Measurements from ENCODE around the gene CPLX4.

The CPLX4 gene

DNA sequence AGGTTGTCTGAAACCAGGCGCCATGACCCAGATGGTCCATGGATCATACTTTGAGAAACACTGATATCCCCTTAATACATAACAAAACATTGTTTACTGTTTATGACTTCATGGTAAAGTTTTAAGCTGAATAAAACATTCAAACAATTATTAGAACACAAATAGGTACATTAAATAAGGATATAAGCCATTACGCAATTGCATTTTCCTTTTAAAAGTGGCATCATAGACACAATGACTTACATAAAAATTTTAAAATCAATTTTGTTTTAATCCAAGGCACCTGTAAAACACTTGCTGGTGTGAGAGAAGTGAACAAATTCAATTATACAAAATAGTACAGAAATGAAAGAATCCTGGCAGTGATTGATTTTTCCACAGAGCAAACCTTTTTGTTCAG is 10.2 kb upstream of the CPLX4 start:
- Mint-ChIP-seq H3K36me3 (ENCODE audit: low read depth) (peaks cover 68% of the 10 kb centered on the region), H3K4me3 (no peak overlapping the region), H3K9me3 (no peaks in the 10 kb centered on the region), H3K27ac (no peak overlapping the region), H3K4me1 (ENCODE audit: low read depth) (no peaks in the 10 kb centered on the region), H3K27me3 (no peaks in the 10 kb centered on the region)

DNA sequence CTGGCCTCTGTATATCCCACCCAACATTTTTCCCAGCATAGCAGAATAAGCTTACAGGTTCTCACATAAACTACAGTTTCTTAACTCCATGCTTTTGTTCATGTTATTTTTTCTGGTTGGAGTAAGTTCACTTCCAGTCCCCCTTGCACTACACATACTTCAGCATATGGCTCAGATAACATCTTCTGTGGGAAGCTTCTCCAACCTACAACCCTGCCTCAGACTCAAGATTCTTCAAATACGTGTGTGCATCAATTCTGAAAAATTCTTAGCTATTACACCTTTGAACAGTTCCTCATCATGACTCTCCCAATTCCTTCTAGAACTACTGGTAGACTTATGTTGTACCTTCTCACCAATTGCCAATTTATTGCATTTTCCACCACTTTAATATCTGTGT is 7.5 kb upstream of the CPLX4 start:
- peaks cover 1% of the 10 kb centered on the region for H3K27me3 Mint-ChIP-seq
- peaks cover 44% of the 10 kb centered on the region for H3K36me3 Mint-ChIP-seq (ENCODE audit: low read depth)
- no peak overlapping the region for H3K4me3 Mint-ChIP-seq
- no peaks in the 10 kb centered on the region for H3K4me1 Mint-ChIP-seq (ENCODE audit: low read depth)
- H3K9me3 Mint-ChIP-seq = no peaks in the 10 kb centered on the region
- no peak overlapping the region for H3K27ac Mint-ChIP-seq

DNA sequence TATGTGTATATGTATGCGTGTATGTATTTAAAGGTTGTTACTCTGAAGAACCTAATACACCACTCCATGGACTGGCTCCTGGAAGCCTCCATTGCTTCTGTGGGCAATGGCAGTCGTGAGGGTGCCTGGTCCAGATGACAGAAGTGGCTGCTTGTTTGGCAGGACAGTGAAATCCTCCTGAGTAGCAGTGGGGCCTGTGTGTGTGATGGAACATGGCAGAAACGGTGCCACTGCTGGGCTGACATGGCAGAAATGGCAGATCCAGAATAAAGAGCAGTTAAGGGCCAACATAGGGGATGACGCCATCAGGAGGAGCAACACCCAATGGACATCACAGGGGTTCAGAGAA is 6.1 kb upstream of the CPLX4 start:
- Mint-ChIP-seq H3K4me3 (no peak overlapping the region), H3K27ac (no peak overlapping the region), H3K27me3 (peaks cover 12% of the 10 kb centered on the region), H3K9me3 (no peaks in the 10 kb centered on the region), H3K4me1 (ENCODE audit: low read depth) (no peaks in the 10 kb centered on the region), H3K36me3 (ENCODE audit: low read depth) (peaks cover 38% of the 10 kb centered on the region)

DNA sequence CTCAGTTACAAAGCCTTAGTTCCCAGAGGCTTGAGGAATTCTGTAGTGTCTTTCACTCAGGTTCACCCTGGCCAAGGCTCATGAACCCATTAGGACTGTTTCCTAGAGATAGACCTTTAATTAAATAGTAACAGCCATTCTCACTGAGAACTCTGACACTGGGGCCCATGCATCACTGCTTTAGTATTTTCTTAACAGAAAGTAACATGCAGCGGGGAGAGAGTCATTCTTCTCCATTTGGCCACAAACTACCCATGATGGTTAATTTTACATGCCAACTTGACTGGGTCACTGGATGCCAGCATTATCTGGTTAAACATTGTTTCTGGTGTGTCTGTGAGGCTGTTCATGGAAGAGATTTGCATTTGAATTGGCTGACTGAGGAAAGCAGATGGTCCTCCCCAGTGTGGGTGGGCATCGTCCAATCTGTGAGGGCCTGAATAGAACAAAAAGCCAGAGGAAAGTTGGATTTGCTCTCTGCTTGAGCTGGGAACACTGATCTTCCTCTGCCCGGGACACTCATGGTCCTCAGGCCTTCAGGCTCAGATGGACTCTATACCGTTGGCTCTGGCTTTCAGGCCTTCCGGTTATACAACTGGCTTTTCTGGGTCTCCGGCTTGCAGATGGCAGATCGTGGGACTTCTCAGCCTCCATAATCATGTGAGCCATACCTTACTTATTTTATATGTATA is 5.6 kb upstream of the CPLX4 start:
- Mint-ChIP-seq H3K27ac (no peak overlapping the region), H3K4me1 (ENCODE audit: low read depth) (no peaks in the 10 kb centered on the region), H3K9me3 (no peaks in the 10 kb centered on the region), H3K36me3 (ENCODE audit: low read depth) (peaks cover 33% of the 10 kb centered on the region), H3K27me3 (peaks cover 12% of the 10 kb centered on the region), H3K4me3 (no peak overlapping the region)

DNA sequence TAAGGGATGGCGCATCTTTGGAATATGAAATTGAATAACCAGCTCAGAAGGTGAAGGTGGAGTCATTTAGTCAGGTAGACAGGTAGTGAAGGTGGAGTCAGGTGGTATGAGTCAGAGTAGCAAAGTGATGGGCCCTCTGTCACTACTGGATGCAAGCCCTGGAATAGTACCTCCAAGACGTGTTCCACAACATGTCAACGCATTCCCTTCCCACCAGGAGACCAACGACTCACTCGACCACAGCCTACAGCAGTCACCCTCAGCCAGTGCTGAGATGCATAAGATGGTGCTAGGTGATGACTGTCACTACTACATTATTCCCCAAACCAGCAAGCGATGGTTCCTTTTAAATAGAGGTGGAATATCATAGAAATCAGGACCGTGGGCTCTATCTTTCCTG is 6.8 kb downstream of the CPLX4 start:
- H3K4me1 Mint-ChIP-seq (ENCODE audit: low read depth) = no peaks in the 10 kb centered on the region
- peaks cover 43% of the 10 kb centered on the region for H3K27me3 Mint-ChIP-seq

DNA sequence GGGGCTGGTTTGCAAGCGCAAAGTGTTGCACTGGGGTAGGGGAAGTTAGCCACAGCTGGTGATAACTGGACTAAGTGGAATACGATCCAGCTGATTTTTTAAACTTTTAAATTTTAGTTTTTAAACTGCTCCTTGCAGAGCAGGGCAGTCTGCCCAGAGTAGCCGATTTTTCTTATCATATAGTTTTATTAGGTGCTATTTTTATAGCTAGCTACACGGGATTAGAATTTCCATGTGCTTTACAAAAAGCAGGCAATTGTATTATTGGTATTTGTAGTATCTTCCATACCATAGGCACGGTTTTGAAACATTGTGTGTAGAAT is 9.6 kb downstream of the CPLX4 start:
- Mint-ChIP-seq H3K36me3 (ENCODE audit: low read depth) (no peaks in the 10 kb centered on the region), H3K27me3 (peaks cover 51% of the 10 kb centered on the region), H3K4me3 (no peak overlapping the region), H3K9me3 (no peaks in the 10 kb centered on the region), H3K4me1 (ENCODE audit: low read depth) (no peaks in the 10 kb centered on the region), H3K27ac (no peak overlapping the region)

More for the DNA sequence above, 6.8 kb downstream of the CPLX4 start:
- H3K27ac Mint-ChIP-seq = no peak overlapping the region
- H3K9me3 Mint-ChIP-seq = no peaks in the 10 kb centered on the region
- no peak overlapping the region for H3K4me3 Mint-ChIP-seq
- no peaks in the 10 kb centered on the region for H3K36me3 Mint-ChIP-seq (ENCODE audit: low read depth)

DNA sequence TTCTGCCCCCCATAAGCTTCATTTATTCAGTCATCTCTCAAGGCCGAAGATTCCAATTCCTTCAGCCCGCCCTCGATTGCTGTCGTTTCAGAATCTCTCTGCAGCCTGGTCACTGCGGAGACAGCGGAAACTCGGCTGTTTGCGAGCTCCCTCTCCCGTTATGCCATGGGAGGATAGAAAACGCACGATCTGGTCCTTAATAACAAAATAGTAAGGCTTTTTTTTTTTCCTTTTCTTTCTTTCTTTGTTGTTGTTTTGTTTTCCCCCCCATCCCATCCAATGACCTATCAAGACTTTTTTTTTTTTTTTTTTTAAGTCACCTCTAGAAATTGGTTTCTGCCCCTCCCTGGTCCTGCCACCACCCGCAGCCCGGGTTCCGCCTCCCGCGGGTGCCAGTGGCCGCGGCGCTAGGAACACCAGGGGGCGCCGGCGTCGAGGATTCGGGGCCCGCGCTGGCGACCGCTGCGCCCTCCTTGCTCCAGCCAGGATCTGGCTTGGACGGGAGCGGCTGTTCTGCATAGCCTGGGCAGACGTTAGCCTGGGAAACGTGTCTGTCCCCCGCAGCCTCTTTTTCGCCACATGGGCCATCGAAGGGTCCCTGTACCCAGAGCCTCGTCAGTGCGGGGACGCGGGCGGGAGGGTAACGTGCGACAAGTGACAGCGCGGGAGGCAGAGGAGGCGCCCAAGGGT is 10.1 kb downstream of the CPLX4 start:
- H3K4me3 Mint-ChIP-seq = peak overlapping the region; percentile 33
- no peaks in the 10 kb centered on the region for H3K9me3 Mint-ChIP-seq
- H3K27me3 Mint-ChIP-seq = peaks cover 51% of the 10 kb centered on the region
- H3K4me1 Mint-ChIP-seq (ENCODE audit: low read depth) = no peaks in the 10 kb centered on the region
- H3K36me3 Mint-ChIP-seq (ENCODE audit: low read depth) = no peaks in the 10 kb centered on the region
- no peak overlapping the region for H3K27ac Mint-ChIP-seq

DNA sequence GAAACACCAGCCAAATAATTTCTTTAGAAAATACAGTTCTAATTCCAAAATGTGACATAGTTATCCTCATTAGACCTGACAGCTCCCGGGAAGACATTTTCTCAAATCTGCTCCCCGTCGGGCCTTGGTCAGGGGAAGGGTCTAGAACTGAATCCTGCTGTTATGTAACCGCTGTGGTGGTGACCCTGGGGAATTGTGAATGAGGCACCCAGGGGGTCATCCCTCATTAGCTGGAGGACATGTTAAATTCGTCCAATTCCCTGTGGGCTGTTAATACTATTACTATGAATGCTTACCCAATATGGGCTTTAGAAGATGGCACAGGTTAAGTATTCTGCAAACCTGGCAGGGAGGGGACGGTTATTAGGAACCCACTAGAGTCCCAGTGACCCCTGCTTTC is 11.8 kb downstream of the CPLX4 start:
- H3K4me1 Mint-ChIP-seq (ENCODE audit: low read depth) = no peaks in the 10 kb centered on the region

DNA sequence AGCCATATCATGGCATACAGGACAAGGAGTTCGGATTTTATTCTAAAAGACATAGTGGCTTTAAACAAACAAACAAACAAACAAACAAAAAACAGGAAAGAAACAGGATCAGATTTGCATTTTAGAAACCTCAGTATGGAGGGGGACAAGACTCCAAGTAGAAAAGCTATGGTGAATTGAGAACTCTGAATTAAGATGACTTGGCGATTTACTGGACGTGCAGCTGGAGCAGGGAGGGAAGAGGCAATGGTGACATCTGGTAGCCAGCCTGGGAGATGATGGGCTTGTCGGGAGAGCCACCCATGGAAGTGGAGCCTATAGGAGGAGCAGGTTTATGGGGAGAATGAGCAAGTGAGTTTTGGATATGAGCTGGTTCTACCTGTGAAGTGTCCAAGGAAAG is 13.2 kb downstream of the CPLX4 start:
- H3K36me3 Mint-ChIP-seq (ENCODE audit: low read depth) = no peaks in the 10 kb centered on the region
- peaks cover 38% of the 10 kb centered on the region for H3K27me3 Mint-ChIP-seq
- no peaks in the 10 kb centered on the region for H3K9me3 Mint-ChIP-seq
- no peaks in the 10 kb centered on the region for H3K4me1 Mint-ChIP-seq (ENCODE audit: low read depth)
- H3K27ac Mint-ChIP-seq = no peak overlapping the region
- H3K4me3 Mint-ChIP-seq = no peak overlapping the region

More for the DNA sequence above, 11.8 kb downstream of the CPLX4 start:
- Mint-ChIP-seq H3K27me3 (peaks cover 46% of the 10 kb centered on the region), H3K27ac (no peak overlapping the region), H3K4me3 (no peak overlapping the region), H3K9me3 (no peaks in the 10 kb centered on the region), H3K36me3 (ENCODE audit: low read depth) (no peaks in the 10 kb centered on the region)

DNA sequence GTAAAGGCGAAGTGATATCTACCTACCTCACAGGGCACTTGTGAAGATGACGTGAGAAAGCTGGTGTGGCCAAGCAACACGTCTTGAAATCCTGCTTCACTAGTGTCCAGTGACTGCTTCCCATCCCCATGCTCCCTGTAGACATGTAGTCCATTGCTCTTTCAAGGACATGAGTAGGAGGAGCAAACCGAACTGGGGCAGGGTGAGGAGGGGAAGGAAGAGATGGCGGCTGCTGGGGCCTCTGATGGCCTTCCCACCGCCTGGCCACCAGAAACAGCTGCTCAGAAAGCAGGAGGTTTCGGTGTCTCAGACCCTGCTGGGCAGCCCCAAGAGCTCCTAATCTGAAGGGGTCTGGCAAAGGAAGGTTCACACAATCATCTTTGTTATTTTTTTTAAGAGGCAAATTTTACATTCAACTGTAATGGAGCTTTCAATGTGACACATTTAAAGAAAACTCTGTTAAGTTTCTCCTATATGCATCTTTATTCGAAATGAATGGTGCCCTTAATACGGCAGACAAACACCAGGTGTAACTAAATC is 14.7 kb downstream of the CPLX4 start:
- Mint-ChIP-seq H3K27me3 (peaks cover 36% of the 10 kb centered on the region), H3K27ac (no peak overlapping the region), H3K9me3 (no peaks in the 10 kb centered on the region), H3K36me3 (ENCODE audit: low read depth) (no peaks in the 10 kb centered on the region), H3K4me1 (ENCODE audit: low read depth) (no peaks in the 10 kb centered on the region), H3K4me3 (no peak overlapping the region)

DNA sequence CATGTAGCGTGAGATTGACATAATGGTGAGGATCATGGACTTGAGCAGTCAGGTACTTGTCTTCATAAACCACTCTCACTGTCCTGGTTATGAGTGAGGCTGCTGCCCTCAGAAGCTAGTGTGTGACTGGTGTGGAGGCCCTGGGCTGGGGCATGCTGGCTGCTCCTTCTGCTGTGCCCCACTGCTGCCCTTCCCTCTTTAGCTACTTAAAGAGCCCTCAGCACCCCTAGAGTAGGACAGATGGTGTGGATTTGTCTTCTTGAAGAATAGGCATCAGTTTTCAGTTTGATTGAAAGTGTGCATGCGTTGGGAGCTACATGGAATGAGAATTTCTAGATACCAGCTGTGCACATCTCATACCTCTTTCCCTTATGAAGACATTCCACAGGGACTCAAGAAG is 15.4 kb downstream of the CPLX4 start:
- no peaks in the 10 kb centered on the region for H3K9me3 Mint-ChIP-seq
- no peak overlapping the region for H3K27ac Mint-ChIP-seq
- H3K4me1 Mint-ChIP-seq (ENCODE audit: low read depth) = no peaks in the 10 kb centered on the region
- H3K36me3 Mint-ChIP-seq (ENCODE audit: low read depth) = no peaks in the 10 kb centered on the region
- peaks cover 29% of the 10 kb centered on the region for H3K27me3 Mint-ChIP-seq
- no peak overlapping the region for H3K4me3 Mint-ChIP-seq

DNA sequence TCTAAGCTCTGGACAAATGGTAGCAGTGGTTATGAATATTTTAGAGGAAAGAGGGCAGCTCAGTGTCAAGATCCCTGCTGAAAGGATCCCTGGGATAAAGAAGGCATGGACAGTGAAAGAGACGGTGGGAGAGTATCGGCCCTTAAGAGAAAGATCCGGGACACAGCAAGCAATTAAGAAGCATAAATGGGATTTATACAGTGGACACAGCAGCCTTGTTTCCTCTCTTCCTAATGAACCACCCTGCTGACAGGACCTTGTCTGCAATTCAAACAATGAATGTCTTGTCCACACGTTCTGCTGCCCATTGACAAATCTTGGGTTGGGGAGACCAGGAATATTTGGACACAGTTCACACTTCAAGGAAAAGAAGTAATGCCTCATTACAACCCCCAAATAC is 16.5 kb downstream of the CPLX4 start:
- Mint-ChIP-seq H3K27me3 (peaks cover 26% of the 10 kb centered on the region), H3K36me3 (ENCODE audit: low read depth) (no peaks in the 10 kb centered on the region), H3K27ac (no peak overlapping the region), H3K4me3 (no peak overlapping the region), H3K4me1 (ENCODE audit: low read depth) (no peaks in the 10 kb centered on the region), H3K9me3 (no peaks in the 10 kb centered on the region)

DNA sequence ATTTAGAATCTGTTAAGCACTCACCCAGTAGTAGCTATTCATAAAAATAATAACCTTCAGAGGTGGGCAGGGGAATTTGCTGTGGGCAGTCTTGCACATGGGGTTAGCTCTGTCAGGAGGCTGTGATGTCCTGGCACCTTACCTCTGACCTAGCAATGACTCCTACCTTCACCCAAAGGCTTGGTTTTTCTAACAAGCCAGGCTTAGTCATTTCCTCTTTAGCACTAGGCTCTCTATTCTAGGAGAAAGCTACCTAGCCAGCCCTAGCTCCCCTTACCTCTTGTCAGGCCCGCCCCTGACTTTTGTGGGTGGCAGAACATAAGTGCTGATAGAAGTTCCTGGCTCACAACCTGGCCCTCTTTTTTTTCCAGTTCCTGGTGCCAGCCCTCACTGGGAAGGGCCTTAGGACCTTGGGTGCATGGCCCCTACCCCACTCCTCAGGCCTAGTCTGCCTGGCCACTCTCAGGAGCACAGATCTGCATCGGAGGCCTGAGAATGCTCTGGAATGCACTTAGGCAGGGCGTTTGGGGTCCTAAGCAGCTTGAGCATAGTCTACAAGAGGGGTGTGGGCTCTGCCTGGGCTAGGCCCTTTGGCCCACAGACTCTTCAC is 17.7 kb downstream of the CPLX4 start:
- Mint-ChIP-seq H3K36me3 (ENCODE audit: low read depth) (no peaks in the 10 kb centered on the region), H3K27me3 (peaks cover 22% of the 10 kb centered on the region), H3K4me1 (ENCODE audit: low read depth) (no peaks in the 10 kb centered on the region), H3K9me3 (no peaks in the 10 kb centered on the region), H3K27ac (no peak overlapping the region), H3K4me3 (no peak overlapping the region)

DNA sequence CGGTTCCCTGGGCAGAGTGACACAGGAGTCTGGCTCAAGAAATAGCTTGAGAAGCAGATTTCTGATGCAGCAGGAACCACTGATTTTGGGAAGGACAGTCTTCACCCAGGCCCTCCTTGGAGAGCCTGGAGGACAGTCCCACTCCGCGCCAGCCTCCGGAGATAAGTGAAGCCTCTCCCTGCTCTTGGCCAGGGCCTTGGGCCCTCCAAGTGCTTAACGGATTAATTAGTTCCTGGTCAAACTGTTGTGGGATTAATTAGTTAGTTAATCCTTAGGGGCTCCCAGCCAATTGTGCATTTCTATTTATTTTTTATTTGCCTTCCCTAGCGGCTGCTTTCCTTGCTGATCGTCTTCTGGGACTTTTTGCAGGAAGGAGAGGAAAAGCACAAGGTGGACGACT is 19.6 kb downstream of the CPLX4 start:
- Mint-ChIP-seq H3K27me3 (peaks cover 20% of the 10 kb centered on the region), H3K27ac (no peak overlapping the region)

DNA sequence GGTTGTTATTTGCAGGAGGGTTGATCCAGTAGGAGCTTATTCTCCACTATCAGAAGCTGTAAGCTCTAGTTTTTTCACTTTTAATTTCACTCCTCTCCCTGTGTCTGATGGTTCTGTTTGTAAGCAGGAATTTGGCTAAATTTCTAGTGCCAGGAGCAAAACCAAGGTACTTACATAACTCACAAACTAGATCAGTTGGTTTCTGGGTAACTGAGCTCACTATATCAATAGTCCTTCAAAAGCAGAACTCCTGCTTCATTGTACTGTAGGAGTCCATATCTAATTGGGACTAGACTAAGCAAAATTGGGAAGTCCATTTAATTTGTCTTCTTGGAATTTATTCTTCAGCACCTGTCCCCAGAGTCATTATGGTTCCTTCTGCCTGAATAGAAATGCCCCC is 25.1 kb downstream of the CPLX4 start:
- H3K9me3 Mint-ChIP-seq = no peaks in the 10 kb centered on the region
- no peaks in the 10 kb centered on the region for H3K4me1 Mint-ChIP-seq (ENCODE audit: low read depth)
- H3K27ac Mint-ChIP-seq = no peak overlapping the region
- H3K36me3 Mint-ChIP-seq (ENCODE audit: low read depth) = no peaks in the 10 kb centered on the region
- no peak overlapping the region for H3K4me3 Mint-ChIP-seq
- H3K27me3 Mint-ChIP-seq = peaks cover 45% of the 10 kb centered on the region

More for the DNA sequence above, 19.6 kb downstream of the CPLX4 start:
- no peaks in the 10 kb centered on the region for H3K4me1 Mint-ChIP-seq (ENCODE audit: low read depth)
- no peak overlapping the region for H3K4me3 Mint-ChIP-seq
- H3K9me3 Mint-ChIP-seq = no peaks in the 10 kb centered on the region
- no peaks in the 10 kb centered on the region for H3K36me3 Mint-ChIP-seq (ENCODE audit: low read depth)
